Keratinocyte (primary cell): Measurements from ENCODE around the gene TRIM77.
"Not testable (repeated sequence)": the region's sequence is repeated elsewhere in the genome, so short reads cannot be mapped to it uniquely, and the experiment has no call there.

Experiments
- CTCF ChIP-seq, 3 experiments: IDR thresholded peaks in 1 of 3; conservative IDR thresholded peaks in 1 of 3; optimal IDR thresholded peaks in 1 of 3; 2 replicates in 2 of 3; 3 replicates in 1 of 3; pipeline versions ENCODE3 to v1.5.1; 2011; ENCODE audit warnings: low read length in 3 of 3, mild to moderate bottlenecking in 3 of 3, moderate library complexity in 2 of 3, control low read depth in 1 of 3, inconsistent platforms in 1 of 3; ENCODE audit not compliant: insufficient read depth in 2 of 3; ENCODE audit errors: extremely low read depth in 1 of 3
- EZH2 ChIP-seq: IDR thresholded peaks from one replicate; pipeline ENCODE4 v1.6.1; 2012; ENCODE audit warnings: inconsistent platforms, mild to moderate bottlenecking, low read length, moderate library complexity

GRCh38 chr11:89741406-89741805 lies 31.3 kb downstream of the TRIM77 start:
- not testable (repeated sequence) for TF ChIP-seq CTCF (optimal IDR thresholded peaks at IDR 0.05 in 1 of 3, IDR thresholded peaks at IDR 0.05 in 1 of 3, conservative IDR thresholded peaks at IDR 0.05 in 1 of 3; ENCODE audit: extremely low read depth in 1 of 3, insufficient read depth in 2 of 3, low read length in 3 of 3); EZH2
